Measurements from ENCODE around the gene SLC38A1.

The SLC38A1 gene

DNA sequence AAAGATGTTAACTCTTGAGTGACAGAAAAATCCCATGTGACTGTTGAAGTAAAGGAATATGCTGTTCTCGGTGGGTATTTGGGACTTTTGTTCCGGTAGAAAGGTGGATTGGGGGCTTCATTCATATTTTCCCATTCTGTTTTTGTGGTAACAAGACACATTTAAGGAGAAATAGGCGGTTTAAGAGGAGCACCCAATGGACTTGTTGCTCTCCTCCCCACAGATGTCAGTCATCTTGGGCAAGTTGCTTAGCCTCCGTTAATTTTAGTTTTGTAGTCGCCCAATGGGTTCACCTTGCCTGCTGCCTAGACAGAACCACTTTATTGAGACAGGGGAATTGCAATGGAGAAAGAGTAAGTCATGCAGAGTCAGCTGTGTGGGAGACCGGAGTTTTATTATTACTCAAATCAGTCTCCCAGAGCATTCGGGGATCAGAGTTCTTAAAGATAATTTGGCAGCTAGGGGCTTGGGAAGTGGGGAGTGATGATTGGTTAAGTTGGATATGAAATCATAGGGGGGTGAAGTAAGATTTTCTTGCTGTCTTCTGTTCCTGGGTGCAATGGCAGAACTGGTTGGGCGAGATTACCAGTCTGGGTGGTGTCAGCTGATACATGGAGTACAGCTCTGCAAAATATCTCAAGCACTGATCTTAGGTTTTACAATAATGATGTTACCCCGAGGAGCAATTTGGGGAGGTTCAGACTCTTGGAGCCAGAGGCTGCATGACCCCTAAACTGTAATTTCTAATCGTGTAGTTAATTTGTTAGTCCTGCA is 50.3 kb downstream of the SLC38A1 start:
- TF ChIP-seq, protein P1, sequence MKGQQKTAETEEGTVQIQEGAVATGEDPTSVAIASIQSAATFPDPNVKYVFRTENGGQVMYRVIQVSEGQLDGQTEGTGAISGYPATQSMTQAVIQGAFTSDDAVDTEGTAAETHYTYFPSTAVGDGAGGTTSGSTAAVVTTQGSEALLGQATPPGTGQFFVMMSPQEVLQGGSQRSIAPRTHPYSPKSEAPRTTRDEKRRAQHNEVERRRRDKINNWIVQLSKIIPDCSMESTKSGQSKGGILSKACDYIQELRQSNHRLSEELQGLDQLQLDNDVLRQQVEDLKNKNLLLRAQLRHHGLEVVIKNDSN (IDR thresholded peaks at IDR 0.05): peak; percentile 55
- TF ChIP-seq NFIC (IDR thresholded peaks at IDR 0.05) (no peak), EGR1 (IDR thresholded peaks at IDR 0.05) (no peak)

- TF ChIP-seq, protein P2, sequence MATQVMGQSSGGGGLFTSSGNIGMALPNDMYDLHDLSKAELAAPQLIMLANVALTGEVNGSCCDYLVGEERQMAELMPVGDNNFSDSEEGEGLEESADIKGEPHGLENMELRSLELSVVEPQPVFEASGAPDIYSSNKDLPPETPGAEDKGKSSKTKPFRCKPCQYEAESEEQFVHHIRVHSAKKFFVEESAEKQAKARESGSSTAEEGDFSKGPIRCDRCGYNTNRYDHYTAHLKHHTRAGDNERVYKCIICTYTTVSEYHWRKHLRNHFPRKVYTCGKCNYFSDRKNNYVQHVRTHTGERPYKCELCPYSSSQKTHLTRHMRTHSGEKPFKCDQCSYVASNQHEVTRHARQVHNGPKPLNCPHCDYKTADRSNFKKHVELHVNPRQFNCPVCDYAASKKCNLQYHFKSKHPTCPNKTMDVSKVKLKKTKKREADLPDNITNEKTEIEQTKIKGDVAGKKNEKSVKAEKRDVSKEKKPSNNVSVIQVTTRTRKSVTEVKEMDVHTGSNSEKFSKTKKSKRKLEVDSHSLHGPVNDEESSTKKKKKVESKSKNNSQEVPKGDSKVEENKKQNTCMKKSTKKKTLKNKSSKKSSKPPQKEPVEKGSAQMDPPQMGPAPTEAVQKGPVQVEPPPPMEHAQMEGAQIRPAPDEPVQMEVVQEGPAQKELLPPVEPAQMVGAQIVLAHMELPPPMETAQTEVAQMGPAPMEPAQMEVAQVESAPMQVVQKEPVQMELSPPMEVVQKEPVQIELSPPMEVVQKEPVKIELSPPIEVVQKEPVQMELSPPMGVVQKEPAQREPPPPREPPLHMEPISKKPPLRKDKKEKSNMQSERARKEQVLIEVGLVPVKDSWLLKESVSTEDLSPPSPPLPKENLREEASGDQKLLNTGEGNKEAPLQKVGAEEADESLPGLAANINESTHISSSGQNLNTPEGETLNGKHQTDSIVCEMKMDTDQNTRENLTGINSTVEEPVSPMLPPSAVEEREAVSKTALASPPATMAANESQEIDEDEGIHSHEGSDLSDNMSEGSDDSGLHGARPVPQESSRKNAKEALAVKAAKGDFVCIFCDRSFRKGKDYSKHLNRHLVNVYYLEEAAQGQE (IDR thresholded peaks at IDR 0.05; ENCODE audit: low read depth): no peak
These were observed 51.1 kb downstream of the SLC38A1 start for GRCh38 chr12:46217541-46218321.

- TF ChIP-seq YY1 (IDR thresholded peaks at IDR 0.05; ENCODE audit: low read depth): no peak
- TF ChIP-seq CREB1 (IDR thresholded peaks at IDR 0.05; ENCODE audit: low read depth): no peak
- TF ChIP-seq TCF12 (IDR thresholded peaks at IDR 0.05; ENCODE audit: low read depth): no peak
- TF ChIP-seq, protein P1 (IDR thresholded peaks at IDR 0.05): no peak
- TF ChIP-seq TAF1 (IDR thresholded peaks at IDR 0.05; ENCODE audit: low read depth): no peak
- TF ChIP-seq EP300 (IDR thresholded peaks at IDR 0.05; ENCODE audit: borderline replicate concordance): no peak
- no peak for TF ChIP-seq FOXM1 (IDR thresholded peaks at IDR 0.05; ENCODE audit: borderline replicate concordance, low read depth)
- no peak for TF ChIP-seq ZBTB7A (IDR thresholded peaks at IDR 0.05; ENCODE audit: low read depth)
- TF ChIP-seq, protein P3, sequence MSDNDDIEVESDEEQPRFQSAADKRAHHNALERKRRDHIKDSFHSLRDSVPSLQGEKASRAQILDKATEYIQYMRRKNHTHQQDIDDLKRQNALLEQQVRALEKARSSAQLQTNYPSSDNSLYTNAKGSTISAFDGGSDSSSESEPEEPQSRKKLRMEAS (IDR thresholded peaks at IDR 0.05): no peak
These were observed 54.0 kb downstream of the SLC38A1 start for GRCh38 chr12:46214668-46215436.

DNA sequence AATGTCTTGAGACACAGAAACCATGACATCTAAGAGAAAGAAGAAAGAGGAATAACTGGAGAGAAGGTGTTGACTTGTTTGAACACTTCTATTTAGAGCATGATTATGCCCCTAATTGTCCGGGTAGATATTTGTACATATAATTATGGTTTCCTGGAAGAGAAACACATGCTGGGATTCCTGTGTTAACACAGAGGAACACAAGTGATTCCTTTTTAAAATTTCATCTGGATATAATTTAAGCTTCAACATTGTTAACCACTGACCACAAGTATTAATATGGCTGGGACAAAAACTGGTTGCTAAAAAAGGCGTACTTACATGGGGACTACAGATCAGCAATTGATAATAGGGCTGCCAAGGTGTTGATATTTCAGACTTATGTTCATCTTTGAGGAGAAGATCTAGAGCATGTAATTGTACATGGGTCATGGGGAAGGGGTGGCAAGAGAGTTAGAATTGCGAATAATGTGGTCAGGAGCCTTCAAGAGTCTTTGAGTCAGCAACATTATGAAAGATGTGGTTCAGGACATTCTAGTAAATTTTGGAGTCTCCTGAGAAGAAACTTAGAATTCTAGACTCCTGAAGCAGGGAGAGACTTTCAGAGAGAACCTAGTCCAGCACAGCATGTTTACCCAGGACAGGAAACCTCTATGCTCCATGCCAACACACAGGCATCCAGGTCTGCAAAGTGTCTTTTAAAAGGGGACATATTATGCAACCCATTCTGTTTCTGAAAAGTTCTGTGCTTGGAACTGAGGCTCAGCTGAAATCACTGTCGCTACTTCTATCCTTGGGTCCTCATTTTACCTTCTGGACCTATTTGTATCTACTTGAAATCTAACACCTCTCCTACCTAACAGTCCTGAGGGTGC is 56.5 kb downstream of the SLC38A1 start:
- TF ChIP-seq NFIC (IDR thresholded peaks at IDR 0.05): no peak
- TF ChIP-seq, protein P3 (IDR thresholded peaks at IDR 0.05): no peak
- no peak for TF ChIP-seq TCF12 (IDR thresholded peaks at IDR 0.05; ENCODE audit: low read depth)
- TF ChIP-seq, protein P2 (IDR thresholded peaks at IDR 0.05; ENCODE audit: low read depth): no peak
- TF ChIP-seq, protein P1 (IDR thresholded peaks at IDR 0.05): no peak
- TF ChIP-seq EGR1 (IDR thresholded peaks at IDR 0.05): no peak
- no peak for TF ChIP-seq RAD21 (IDR thresholded peaks at IDR 0.05; ENCODE audit: low read depth)
- TF ChIP-seq TEAD4 (IDR thresholded peaks at IDR 0.05): no peak
- no peak for TF ChIP-seq ZBTB7A (IDR thresholded peaks at IDR 0.05; ENCODE audit: low read depth)
- TF ChIP-seq YY1 (IDR thresholded peaks at IDR 0.05; ENCODE audit: low read depth): no peak
- no peak for TF ChIP-seq CEBPB (IDR thresholded peaks at IDR 0.05)
- TF ChIP-seq EP300 (IDR thresholded peaks at IDR 0.05; ENCODE audit: borderline replicate concordance): no peak
- no peak for TF ChIP-seq TAF1 (IDR thresholded peaks at IDR 0.05; ENCODE audit: low read depth)
- no peak for TF ChIP-seq FOXM1 (IDR thresholded peaks at IDR 0.05; ENCODE audit: borderline replicate concordance, low read depth)
- TF ChIP-seq CREB1 (IDR thresholded peaks at IDR 0.05; ENCODE audit: low read depth): no peak

All from Ishikawa (cell line).